Right lobe of liver (tissue), 4 donors: Measurements from ENCODE around the gene C1QTNF8.

Experiments used
- POLR2A ChIP-seq: fragments of 450-650 bp; IDR thresholded peaks from one replicate; pipeline ENCODE4 v1.6.1; 2017; ENCODE audit warnings: antibody characterized with exemption, mild to moderate bottlenecking
- TF ChIP-seq, protein P1 (sequence below), 4 donors: fragments of 200-600 bp in 3 of 4; fragments of 450-650 bp in 1 of 4; IDR thresholded peaks; one replicate each; pipeline versions ENCODE4 v1.5.1 to v1.8.0; 2016 to 2022; ENCODE audit warnings: antibody characterized with exemption in 4 of 4, mild to moderate bottlenecking in 2 of 4
- donor health status: DM: no; HTN: no; CAD: no.
- donor health status: DM: no; HTN: no; CAD: no.
- donor health status: DM: no; HTN: yes; CAD: no.

DNA sequence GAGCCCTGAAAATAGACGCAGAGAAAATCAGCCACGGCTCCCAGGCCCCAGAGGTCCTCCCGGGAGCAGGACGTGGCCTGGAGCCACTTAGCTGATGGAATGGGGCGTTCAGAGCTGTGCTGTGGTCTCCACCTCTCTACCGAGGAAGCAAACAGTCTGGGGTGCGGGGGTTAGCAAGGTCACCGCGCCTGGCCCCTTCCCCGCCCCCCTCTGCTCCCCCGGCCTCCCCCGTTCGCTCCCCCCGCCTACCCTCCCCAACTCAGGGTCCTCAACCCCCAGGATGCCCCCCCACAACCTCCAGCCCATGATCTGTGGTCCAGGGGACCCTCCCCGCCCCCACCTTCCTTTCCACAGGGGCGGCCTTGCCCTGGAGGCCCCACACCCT is 20.6 kb upstream of the C1QTNF8 start:
- TF ChIP-seq, protein P1, sequence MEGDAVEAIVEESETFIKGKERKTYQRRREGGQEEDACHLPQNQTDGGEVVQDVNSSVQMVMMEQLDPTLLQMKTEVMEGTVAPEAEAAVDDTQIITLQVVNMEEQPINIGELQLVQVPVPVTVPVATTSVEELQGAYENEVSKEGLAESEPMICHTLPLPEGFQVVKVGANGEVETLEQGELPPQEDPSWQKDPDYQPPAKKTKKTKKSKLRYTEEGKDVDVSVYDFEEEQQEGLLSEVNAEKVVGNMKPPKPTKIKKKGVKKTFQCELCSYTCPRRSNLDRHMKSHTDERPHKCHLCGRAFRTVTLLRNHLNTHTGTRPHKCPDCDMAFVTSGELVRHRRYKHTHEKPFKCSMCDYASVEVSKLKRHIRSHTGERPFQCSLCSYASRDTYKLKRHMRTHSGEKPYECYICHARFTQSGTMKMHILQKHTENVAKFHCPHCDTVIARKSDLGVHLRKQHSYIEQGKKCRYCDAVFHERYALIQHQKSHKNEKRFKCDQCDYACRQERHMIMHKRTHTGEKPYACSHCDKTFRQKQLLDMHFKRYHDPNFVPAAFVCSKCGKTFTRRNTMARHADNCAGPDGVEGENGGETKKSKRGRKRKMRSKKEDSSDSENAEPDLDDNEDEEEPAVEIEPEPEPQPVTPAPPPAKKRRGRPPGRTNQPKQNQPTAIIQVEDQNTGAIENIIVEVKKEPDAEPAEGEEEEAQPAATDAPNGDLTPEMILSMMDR (IDR thresholded peaks at IDR 0.05) = no peak
- TF ChIP-seq POLR2A = no peak
